HPDE6-E6E7 (cell line): ENCODE results near the gene EIF3D.

Source experiments
- DNase-seq: peaks from one replicate; pipeline ENCODE4 v3.0.0; 2011; ENCODE audit warnings: missing footprints; ENCODE audit errors: extremely low spot score

EIF3D gene

GRCh38 chr22:36506637-36507517, 22.1 kb downstream of the EIF3D start, which contains the start of gene FOXRED2:
Gene FOXRED2 (minus strand): TSS chr22:36507040. CDS start chr22:36506422, 618 bp downstream.
- DNase-seq, result peak; percentile 76

DNA sequence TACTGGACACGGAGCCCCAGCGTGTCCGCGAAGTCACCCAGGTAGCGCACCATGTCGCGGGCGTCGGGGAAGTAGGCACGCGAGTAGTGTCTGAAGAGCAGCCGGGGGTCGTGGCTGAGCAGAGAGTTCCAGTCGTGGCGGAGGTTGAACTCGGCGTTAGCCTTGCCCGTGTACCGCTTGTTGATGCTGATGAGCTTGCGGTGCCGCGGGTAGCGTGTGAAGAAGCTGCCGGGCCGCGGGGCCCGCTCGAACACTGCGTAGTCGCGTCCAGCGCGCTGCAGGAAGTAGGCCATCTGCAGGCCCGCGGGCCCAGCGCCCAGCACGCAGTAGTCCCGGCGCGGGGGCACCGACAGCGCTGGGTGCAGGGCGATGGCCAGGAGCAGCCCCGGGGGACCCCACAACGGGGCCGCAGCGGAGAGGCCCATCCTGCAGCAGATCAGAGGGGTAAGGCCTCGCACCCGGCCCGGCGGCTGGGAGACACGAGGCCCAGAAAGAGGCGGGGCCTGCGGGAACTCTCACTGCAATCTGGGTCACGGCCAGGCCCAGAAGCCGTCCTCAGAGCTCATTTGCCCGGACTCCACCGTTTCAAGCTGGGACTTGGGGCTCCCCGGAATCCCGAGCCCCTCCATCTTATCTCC, 22.8 kb downstream of the EIF3D start:
- no peak for DNase-seq

DNA sequence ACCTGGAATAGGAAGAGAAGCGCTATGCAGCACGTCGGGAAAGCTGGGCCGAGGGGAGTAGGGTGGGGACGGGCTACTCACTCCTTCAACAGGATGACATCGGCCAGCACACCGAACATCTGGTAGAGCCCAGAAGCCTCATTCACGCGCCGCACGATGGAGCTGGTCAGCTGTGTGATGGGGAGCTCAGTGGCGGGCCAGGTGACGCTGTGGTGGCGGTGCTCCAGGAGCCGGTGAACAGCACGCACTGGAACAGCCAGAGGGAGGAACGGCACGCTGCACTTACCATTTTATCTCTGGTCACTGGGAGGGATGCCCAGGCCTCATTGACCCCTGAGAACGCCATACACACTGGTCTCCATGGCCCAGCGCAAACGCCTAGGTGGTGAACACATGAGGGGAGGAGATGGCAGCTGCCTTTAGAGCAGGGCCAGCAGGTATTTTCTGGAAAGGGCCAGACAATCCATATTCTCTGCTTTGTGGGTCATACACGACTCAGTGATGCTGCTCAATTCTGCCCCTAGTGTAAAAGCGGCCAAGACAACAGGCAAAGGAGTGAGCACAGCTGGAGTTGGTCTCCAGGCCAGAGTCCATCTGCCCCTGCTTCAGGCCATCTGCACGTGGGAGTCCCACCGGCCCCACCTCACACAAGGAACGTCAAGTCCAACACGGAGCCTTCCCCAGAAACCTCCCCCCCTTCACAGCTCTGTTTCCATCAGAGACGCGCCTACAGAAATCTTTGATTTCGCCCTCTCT, 30.9 kb downstream of the EIF3D start:
- DNase-seq, result no peak

GRCh38 chr22:36493690-36494110, 35.3 kb downstream of the EIF3D start:
- DNase-seq, result no peak

DNA sequence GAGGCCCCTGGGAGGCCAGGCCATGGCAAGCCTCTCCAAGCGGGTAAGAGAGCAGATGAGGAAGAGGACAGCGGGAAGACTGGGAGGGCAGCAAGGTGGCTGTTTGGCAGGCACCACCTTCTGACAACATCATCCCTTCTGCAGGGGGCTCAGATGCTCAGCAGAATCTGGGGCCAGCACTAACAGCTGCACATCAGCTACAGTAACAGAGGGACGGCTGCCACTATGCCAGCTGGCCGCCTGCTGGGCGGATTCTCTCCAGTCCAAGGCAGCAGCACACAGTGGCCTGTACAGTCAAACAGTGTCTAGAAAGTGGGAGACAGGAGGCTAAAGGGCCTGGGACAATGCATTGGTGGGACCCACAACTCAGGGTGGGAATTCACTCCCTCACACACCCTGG, 36.9 kb downstream of the EIF3D start:
- no peak for DNase-seq

DNA sequence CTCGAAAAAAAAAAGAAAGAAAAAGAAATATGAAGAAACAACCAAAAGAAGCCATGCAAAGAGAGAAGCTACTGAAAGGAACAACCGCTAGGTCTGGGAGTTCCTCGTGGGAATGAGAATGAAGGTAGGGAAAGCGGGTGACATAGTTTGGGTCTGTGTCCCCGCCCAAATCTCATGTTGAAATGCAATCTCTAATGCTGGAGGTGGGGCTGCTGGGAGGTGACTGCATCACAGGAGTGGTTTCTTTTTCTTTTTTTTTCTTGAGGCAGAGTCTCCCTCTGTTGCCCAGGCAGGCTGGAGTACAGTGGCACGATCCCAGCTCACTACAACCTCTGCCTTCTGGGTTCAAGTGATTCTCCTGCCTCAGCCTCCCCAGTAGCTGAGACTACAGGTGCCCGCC, 37.8 kb downstream of the EIF3D start:
- no peak for DNase-seq

DNA sequence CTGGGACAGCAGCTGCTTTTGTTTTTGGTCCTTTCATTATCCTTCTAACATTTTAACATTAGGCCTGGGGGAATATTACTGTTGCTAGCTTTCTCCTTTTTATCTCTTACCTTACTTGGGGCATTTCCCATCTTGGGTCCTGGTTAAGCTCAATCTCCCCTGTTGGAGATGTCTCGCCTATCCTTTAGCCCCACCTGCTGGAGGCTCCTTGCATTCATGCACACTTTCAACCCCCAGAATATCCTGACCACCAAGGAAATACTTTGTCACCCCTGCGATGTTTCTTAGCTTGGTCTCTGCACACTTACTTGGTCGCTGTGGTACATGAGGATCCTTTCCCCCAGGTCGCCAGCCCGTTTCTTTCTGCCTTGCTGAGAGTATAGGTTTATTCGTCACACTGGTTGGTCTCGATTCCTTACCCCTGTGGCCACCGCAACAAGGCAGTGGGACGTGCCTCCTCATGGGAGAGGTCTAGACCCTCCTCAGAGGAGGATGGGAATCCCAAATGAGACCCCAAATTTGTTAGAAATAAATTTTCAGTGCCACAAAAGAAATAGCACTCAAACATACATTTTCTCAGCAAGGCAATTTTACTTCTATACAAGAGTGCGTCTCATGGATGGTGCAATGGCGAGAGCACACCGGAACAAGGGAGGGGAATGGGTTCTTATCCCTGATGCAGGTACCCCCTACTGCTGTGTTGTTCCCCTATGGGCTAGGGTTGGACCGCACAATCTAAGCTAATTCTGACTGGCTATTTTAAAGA, 42.2 kb downstream of the EIF3D start:
- no peak for DNase-seq

GRCh38 chr22:36481393-36482168, 47.4 kb downstream of the EIF3D start, which contains the start of gene TXN2:
Gene TXN2 (minus strand): TSS chr22:36481640. CDS start chr22:36480837, 803 bp downstream.
- peak; percentile 82 for DNase-seq

GRCh38 chr22:36480941-36481392, 48.0 kb downstream of the EIF3D start:
- DNase-seq, result no peak

- no peak for DNase-seq
Observed at GRCh38 chr22:36478966-36479365, 50.0 kb downstream of the EIF3D start.

DNA sequence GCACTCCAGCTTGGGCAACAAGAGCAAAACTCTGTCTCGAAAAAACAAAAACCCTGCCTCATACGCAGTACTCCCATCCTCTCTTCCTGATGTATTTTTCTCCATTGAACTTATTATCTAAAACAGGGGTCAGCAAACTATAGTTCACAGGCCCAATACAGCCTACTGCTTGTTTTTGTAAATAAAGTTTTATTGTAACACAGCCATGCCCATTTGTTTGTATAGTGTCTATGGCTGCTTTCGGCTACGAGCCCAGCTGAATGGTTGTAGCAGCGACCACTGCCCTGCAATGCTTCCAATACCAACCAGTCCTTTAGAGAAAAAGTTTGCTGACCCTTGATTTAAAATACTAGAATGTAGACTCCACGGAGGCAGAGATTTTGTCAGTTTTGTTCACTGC, 53.6 kb downstream of the EIF3D start:
- no peak for DNase-seq

DNA sequence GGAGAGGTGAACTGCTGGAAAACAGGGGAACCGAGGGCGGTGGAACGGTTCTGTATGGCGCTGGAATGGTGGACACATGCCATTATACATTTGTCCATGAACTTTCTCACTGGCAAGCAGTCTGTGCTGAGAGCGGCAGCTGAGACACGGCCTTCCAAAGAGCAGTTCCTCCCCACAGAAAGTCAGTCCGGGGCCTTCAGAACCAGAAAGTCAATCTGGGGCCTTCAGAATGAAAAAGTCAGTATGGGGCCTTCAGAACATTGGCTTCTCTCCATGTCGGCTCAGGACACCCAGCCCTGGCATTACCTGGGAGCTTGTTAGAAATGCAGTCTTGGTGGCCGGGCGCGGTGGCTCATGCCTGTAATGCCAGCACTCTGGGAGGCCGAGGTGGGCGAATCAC, 56.3 kb downstream of the EIF3D start:
- DNase-seq, result no peak

- no peak for DNase-seq
Observed at GRCh38 chr22:36471341-36471821, 57.6 kb downstream of the EIF3D start.

GRCh38 chr22:36470994-36471331, 58.0 kb downstream of the EIF3D start:
- DNase-seq, result no peak

DNA sequence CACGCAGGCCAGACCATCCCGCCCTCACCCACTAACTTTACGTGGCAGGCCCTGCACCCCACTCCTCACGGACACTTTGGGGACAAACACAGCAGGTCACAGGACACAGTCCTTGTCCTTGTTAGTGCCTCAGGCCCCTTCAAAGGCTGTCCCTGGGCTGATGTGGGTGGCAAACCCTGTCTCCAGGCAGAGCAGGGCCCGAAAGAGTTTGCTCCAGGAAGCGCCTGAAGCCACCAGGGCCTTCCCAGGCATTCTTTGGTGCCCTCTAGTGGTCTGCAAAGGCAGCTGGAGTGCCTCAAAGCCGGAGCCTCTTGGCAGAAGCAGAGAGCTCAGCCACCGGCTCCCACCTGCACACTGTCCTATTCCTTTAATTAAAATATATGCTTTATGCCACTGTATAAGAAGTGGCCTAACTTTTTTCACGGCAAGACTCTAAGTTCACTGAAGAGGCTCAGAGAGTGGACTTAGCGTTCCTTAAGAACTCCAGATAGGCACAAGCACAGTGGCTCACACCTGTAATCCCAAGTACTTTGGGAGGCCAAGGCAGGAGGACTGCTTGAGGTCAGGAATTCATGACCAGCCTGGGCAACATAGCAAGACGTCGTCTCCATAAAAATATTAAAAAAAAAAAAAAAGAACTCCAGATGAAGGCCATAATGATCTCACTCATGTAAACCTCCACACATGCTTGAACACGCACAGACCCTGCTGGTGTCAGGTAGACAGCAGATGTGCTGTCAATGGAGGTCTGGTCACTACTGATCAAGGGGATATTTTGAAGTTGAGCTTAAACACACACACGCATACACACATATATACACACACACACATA, 58.6 kb downstream of the EIF3D start:
- DNase-seq, result peak; percentile 56

- DNase-seq, result no peak
Observed at GRCh38 chr22:36469094-36469710, 59.8 kb downstream of the EIF3D start.

DNA sequence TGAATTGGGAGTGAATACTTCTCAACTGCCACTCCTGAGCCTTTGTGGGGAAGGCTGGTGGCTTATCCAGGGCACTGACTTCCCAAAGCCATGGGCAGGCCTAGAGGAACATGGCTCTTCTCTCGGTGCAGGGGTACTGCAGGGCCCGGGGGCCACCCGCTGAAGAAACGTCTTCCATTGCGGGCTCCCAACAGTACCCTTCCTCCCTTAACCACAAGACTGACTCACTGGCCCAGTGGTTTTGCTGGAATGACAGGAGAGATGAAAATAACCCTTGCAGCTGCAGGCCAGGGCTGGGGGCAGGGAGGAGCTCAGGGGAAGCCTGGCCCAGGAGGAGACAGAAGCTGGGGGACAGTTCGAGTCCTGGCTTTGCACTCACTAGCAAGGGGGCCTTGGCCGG, 61.0 kb downstream of the EIF3D start:
- DNase-seq, result peak; percentile 83

- no peak for DNase-seq
Observed at GRCh38 chr22:36467042-36467810, 61.7 kb downstream of the EIF3D start.
